ENCODE results near the gene FIZ1.

- TF ChIP-seq SIN3A (IDR thresholded peaks at IDR 0.05; ENCODE audit: borderline replicate concordance, insufficient read depth, low read length) (no peak), POLR2AphosphoS5 (IDR thresholded peaks at IDR 0.05; ENCODE audit: low read depth, low read length) (no peak), TAF1 (IDR thresholded peaks at IDR 0.05; ENCODE audit: borderline replicate concordance, insufficient read depth, low read length) (no peak), REST (IDR thresholded peaks at IDR 0.05; ENCODE audit: insufficient read depth in 1 of 2, low read depth in 2 of 2, low read length in 2 of 2) (no peak), FOXP2 (optimal IDR thresholded peaks at IDR 0.05; ENCODE audit: borderline replicate concordance, extremely low read depth, extremely low read length, insufficient read depth) (no peak)
These were observed 55.3 kb downstream of the FIZ1 start for GRCh38 chr19:55544014-55544413.
